Middle frontal gyrus (tissue), 1 donor: ENCODE measurements around the gene DCC.

ENCODE experiments used
- DNase-seq: peaks from one replicate; pipeline ENCODE4 v3.0.0-alpha.2; 2015; ENCODE audit warnings: low spot score; ENCODE audit errors: extremely low spot score

Gene DCC

DNA sequence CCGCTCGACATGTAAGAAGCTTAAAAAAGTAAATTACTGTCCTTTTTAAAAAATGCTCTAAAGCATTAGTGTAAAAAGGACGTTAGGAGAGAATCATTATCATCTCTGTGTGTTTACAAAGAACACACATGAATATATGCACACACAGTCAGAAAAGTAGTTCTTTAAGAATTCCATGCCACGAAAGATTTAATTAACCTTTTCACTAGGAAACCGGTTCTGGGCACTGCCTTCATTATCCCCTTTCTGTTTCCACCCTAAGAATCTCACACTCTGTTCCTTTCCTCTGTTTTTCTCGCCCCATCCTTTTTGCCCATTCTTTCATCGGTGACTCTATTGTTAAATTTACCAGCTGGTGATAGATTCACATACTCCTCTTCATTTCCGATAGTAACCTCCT is 338.6 kb downstream of the DCC start:
- DNase-seq: no peak

DNA sequence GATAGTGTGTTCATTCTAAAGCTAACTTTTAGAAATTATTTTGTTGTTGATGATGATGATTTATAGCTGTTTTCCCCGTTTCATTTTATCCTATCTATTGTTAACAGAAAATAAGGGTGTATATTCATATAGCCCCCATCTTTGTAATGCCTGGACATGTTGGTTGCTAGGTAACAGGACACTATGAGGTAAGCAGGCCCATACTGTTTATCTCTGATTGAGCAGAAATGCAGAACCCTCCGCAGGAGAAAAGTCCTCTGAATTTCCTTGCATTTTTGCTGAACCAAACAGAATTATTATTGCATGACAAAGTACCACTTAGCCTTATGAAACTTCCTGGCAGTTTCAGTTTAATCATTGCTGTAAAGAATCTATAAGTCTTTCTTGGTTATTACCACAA is 339.4 kb downstream of the DCC start:
- DNase-seq: no peak

DNA sequence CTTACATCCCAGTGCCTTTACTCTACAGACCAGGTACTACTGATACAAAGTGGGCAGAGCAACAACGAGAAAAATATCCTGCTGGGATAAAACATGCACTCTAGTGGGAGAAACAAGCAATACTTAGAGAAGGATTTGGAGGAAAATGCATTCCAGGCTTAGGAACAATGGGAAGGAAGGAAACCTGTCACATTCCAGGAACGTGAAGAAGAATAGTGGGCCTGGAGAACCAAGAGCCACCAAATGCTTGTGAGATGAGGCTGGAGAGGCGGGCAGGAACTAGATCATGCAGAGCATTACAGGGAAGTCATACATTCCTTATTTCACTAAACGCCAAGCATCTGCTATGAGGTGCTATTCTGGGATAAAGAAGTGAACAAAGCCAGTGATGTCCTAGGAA is 342.3 kb downstream of the DCC start:
- no peak for DNase-seq

DNA sequence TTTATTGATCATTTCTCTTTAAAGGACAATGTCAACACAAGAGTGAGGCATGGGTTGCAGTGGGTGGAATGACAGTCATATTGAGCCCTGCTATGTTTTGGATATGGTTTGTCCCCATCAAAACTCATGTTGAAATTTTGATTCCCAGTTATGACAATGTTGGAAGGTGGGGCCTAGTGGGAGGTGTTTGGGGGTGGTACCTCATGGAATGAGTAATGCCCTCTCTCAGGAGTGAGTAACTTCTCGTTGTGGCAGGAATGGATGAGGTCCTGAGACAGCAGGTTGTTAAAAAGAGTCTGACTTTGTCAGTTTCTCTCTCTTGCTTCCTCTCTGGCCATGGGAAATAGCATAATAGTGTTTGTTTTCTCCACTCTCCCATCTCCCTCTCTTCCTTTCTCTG is 345.3 kb downstream of the DCC start:
- no peak for DNase-seq

DNA sequence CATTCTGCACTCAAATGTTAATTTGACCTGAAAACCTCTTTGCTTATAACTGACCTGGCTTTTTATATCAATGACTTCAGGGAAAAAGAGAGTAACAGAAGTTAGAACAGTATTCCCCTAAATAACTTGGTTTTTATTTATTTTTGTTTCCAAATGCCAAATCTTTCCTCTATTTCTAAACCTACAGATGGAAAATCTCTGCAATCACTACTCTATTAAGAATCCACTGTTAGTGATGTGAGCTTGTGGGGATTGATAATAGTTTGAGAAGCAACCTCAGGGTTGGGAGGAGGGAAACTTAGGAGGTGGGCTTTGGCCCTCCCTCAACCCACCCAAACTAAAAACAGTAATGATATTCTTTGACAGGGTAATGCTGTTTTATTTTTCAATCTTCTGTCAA is 351.8 kb downstream of the DCC start:
- no peak for DNase-seq

DNA sequence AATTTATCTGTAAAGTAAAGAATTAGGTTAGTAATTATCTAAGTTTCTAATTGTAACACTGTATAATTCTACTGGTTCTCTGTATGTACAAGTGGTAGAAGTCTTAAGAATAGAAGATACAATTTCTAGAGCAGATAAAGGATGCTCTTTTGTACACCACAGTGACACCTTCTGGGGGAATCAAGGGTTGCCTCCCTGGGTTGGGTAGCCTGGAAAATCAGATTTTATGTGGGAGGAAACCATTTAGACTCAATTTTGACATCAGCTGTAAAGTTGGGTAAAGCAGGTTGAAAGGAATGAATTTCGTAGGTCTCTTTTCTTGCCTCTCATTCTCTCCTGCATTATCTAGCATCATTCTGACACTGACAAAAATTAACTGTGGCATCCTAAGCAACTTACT is 354.8 kb downstream of the DCC start:
- DNase-seq: no peak

DNA sequence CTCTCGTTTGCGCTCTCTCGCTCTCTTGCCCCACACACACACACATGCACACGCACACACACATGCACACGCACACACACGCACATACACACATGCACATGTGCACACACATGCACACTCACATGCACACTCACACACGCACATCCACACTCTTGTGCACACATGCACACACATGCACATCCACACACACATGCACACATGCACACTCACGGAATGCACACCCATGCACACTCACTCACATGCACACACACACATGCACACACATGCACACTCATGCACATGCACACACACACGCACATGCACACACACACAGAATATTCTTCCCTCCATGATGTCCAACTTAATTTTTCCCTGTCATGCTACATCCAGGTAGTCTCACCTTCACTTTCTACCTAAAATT is 360.1 kb downstream of the DCC start:
- no peak for DNase-seq

DNA sequence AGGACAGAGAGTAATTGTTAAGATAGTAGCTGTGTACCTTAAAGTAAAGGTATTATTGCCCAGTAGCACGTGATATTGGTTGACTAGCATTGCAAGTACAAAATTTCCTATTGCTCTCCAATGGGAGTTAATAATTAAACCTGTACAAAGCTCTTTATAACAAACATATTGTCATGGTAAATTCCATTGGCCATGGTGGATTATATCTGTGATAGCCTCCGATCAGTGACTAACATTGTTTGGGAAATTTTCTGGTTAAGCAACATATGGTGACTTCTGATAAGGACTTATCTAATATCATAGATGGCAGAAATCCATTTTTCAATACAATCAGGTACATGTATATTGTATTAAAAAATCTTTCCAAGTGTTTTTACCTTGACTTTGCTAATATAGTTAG is 360.8 kb downstream of the DCC start:
- DNase-seq: no peak

DNA sequence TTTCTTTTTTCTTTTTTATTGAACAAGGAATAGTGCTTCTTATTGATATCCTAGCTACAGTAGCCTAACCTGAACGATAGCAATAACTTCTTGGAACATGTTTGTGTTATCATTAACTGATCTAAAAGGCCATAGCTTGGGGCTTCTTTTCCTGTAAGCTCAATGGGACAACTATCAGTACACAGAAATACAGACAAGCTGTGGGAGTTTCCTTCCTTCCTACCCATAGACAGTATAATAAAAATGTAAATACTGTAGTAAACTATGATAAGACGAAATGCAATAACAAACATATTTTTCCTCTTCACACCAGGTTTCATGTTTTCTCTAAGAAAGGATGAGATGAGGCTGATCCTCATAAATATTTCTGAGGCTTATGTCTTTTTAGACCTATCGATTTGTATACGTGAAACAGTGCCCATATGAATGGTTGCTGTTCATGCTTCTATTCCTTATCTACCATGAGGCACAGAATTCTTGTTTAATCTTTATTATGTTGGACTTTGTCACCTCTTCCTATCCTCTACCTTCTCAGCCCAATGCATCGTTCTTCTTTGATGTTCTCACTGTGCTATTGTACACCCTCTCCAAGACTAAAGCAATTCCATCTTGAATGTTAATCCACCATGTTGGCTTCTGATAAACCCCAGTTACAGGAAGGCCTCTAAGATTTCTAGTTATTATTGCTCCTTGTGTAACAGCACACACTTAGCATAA is 361.4 kb downstream of the DCC start:
- no peak for DNase-seq

DNA sequence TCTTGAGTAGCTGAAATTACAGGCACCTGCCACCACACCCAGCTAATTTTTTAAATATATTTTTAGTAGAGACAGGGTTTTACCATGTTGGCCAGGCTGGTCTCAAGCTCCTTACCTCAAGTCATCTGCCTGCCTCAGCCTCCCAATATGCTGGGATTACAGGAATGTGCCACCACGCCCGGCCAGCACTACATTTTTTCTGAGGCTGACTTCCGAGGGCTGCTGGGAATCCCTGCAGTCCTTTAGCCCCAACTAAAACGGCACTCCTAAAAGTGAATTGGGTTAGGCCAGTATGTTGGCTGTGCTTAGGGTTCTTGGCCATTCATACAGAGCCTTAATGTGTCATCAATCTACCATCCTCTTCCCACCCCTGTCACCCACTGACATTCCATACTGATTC is 375.4 kb downstream of the DCC start:
- DNase-seq: no peak

DNA sequence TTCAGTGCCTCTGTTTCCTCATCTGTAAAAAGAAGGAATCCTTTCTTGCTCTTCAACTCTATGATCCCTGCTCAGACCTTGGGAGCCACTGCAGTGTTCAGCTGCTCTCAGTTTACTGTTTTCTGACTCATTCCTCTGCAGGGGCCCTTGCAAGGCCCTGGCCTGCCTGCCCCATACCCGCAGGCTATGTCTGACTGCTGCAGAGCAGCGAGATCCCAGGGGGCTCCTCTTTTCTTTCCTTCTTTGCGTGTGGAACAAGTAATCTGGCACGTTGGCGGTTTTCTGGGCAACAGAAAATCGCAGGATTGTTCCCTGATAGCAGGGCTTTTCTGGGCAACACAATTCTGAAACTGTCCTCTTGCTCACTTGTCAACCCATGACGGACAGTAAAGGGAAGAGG is 376.0 kb downstream of the DCC start:
- no peak for DNase-seq

DNA sequence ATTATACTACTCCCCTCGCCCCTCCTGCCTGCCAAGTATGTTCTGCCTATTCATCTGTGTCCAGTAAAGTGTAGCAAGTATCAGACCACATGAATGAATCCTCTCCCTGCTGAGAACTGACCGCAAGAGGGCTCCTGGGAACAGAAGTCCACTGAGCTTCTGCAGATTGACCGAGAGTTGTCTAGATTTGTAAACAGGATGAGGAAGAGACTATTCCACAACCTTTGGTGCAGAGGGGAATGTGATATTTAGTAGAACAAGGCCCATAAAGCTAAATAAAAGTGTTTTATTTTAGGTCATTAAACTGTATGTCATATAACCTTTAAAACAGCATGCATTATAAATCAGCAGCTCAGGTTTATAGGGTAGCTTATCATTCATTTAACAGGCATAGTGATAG is 377.0 kb downstream of the DCC start:
- DNase-seq: peak; percentile 14

DNA sequence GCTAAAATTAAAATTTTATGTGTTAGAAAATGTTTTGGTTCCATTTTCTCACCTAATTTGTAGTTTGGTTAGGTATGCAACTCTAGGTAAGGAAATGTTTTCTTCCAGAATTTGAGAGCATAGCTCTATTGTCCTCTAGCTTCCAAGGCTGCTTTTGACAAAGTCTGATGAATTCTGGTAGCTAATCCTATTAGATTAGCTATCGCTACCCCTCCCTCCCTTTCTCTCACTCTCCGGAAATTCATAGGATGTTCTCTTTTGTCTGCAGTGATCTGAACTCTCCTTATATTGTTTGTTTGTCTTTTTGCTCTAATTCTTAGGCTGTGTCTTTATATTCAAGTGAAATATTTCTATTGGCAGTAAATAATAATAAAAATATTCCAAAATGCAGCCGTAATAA is 382.9 kb downstream of the DCC start:
- DNase-seq: no peak

DNA sequence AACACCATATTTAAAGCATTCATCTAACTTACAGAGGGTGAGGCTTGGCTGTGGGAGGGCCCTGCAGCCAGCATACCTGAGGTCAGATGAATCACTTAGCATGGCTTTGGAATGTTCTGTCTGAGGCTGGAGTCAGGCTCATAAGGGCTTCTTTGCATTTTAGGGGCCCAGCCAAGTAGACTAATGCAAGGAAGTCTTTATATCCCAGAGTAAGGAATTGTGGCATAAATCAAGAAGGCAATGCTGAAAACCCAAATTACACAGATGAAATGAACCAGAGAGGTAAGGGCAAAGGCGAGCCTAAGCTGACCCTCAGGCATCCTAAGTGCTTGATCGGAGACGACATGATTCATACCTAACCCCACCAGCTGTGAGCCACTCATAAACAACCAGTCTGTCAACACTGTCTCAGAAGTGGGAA is 383.6 kb downstream of the DCC start:
- DNase-seq: no peak

DNA sequence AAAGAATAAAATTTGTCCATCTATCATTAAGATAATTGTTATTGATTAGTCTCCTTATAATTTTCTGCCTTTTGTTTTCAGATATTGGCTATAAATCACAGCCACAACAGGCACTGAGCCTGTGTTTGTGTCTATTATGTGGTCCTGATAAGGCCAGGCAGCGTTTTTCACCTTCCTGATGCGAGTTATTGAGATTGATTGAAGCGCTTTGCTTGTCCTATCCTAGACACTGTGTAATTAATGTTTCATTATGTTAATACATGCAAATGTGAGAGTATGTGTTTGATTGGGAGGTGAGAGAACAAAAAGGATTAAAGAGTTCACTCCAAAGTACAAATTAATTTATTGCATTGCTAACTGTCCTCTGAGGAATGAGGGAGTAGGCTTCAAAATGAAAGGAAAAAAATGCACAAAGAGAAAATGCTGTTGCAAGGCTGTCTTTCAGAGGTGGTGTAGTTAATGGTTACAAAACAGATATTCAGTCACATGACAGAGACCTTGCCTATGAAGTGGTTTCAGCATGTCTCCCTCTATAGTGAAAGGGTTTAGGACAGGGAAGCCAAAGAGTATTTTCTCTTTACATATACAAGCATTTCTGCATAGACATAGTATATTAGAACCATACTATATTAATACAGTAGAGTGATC is 391.1 kb downstream of the DCC start:
- DNase-seq: no peak

DNA sequence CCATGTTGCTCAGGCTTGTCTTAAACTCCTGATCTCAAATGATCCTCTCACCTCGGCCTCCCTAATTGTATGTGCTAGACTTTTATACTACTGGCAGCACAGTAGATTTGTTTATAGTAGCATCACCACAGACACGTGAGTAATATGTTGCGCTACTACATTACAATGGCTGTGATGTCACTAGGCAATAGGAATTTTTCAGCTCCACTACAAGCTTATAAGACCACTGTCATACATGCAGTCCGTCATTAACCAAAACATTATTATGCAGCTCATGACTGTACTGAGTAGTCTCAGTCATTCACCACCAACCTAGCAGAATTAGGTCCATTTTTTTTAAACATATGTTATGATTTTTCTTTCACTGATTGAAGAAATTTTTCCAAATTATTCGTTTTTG is 398.9 kb downstream of the DCC start:
- DNase-seq: no peak

DNA sequence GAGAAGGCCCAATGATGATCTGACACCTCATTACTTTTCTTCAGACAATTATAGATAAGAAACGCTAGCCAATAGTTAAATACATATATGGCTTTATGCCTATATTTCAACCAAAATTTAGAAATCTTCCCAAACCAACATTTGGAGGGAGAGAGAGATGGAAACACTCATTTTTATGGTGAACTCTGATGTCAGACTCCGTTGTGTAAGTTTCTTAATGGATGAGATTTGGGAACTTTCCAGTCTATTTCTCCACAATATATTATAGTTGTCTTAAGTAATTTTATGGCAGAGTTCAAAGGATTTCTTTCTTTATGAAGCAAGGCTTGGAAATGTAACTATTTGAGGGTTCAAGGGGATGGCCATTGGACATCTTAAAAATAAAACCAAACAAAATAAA is 407.0 kb downstream of the DCC start:
- no peak for DNase-seq

DNA sequence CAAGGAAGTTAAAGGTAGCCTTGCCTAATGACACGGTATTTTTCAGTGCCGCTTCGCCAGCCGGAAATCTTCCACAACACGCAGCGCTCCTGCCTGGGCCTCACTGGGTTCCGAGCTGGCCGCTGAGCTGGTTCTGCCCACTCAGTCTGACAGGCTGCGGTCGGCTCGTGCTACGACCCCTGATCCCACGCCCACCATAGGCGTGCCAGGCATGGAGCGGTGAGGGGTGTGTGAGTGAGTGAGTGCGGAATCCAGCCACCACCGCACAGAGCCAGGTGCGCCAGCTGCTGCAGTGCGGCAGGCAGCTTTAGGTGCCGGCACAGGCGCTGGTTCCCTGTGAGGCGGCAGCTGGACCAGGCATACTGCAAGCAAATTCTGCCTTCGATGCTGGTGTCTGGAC is 407.9 kb downstream of the DCC start:
- DNase-seq: no peak

DNA sequence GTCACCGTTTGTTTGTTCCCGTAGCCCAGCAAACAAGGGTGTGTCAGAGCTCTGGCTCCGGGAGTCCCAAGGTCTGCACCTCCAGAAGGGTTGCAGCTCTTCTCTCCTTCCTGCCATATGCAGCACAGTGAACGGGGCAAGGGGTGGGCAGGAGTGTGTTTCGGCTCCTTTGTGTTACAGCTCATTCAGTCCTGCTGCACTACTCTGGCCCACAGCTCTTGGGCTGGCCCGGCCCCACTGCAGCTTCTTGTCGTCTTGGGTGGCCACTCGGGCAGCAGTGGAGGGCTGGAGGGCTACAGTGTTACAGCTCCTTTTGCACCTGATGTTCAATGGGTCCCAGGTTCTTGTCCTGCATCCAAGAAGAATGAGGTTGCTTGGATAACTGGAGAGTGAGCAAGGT is 408.3 kb downstream of the DCC start:
- DNase-seq: no peak

DNA sequence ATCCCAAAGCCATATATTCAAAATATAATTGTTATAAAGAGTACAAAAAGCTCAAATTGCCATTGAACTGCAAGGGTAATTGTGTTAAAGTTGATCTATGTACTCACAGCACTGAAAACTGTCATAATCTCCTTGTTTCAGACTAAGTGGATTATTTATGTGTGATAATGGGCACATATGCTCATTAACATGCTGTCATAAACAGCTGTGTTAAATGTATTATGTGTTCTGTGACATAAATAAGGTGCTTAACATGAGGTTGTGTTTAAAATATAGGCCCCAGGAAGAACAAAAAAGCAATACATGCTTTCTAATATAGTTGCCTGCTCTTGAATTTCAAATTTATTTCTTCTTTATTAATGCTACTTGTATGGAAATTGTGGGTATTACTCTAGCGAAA is 409.5 kb downstream of the DCC start:
- DNase-seq: no peak

DNA sequence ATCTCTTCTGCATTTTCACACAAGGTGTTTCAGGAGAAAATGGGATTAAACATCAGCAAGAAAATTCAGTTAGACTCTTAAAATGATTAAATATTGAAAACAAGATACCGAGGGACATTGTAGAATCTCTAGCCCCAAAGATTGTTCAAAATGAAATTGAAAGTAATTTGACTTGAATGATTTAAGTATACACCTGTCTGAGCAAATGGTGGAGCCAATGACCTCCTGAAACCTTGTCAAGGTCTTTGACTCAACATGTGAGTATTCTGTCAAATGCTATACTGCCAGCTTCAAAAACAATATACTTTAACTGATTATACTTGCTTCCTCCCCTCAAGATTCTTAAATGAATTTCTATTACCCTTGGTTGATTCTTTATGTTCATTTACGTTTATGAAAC is 411.0 kb downstream of the DCC start:
- DNase-seq: no peak

DNA sequence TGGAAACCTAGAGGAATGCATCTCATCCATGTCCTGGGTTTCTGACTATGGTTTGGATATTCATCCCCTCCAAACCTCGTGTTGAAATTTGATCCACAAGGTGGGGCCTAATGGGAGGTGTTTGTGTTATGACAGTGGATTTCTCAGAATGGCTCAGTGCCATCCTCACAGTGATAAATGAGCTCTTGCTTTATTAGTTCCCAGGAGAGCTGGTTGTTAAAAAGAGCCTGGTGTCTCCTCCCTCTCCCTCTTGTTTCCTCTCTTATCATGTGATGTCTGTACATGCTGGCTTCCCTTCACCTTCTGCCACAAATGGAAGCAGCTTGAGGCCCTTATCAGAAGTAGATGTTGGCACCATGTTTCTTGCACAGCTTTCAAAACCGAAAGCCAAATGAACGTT is 424.3 kb downstream of the DCC start:
- DNase-seq: no peak

DNA sequence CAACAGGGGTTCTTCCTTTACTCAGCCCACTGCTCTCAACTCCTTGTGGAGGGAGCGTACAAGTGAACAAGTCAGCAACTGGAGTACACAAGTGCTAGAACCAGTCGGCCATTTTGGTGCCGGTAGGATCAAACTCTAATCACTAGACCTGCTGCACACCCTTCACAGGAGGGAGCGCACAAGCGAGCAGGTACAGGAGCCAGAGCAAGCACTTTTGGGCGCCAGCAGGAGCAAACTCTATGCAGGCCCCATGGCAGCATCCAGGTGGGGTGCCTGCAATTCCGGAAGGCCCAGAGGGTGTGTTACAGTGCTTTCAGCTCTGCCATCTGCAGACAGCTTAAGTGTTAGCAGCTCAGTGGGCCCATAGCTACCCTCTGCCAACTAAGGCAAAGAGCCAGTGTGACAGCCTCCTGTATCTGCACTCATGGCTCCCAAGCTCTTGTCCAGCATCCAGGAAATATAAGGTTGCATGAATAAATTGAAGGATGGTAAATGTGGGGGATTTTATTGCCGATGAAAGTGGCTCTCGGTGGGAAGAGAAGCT is 426.1 kb downstream of the DCC start:
- no peak for DNase-seq
